ENCODE results near the gene CYP21A2. TPM values are rescaled to one million over a fixed set of nuclear protein-coding genes. Genes with fewer than 3 reads are reported as not detected.
"Not testable (repeated sequence)": the region's sequence is repeated elsewhere in the genome, so short reads cannot be mapped to it uniquely, and the experiment has no call there.

CYP21A2 gene
- total and polyA plus RNA-seq, 4 donors, result 1.7 to 29.7 (median 18.3) TPM

DNA sequence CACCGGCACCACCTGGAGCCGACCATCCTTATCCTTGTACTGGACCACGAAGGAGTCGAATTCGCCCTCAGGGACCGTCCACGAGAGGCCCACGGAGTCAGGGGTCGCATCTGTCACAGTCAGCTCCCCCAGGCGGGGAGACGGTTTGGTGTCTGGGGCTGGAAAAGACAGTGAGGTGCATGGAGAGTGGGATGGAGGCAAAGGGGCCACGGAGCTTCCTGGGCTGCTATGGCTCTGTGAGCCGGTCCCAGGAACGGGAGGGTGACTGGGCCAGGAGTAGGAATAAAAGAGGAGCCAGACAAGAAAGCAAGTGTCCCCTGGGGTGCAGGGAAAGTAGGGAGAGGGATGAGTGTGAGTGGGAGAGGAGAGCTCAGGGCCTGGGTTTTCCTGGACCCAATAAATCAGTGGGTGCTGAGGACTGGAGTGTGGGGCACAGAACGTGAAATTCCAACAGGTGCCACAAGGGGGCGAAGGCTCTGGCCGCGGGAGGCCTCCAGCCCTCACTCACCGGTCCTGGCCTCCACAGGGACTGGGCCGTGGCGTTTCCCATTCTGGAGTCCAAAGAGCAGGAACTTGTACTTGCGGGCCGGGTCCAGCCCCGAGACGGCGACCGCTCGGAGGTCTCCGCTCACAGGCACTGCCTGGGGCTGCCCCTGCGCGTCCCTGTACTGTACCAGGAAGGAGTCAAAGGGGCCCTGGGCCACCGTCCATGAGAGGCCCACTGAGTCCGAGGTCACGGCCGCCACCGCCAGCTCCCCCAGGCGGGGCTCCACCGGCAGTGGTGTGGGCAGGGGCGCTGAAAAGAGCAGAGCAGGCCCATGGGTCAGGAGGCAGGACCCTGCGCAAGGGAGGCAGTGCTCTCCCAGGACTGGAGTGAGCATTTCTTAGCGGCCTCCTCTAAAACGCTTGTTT lies 9.9 kb downstream of the CYP21A2 start:
- H3K4me3 ChIP-seq (ENCODE audit: low read depth in 1 of 3, low read length in 3 of 3), result no peak overlapping the region
- peaks cover 0 to 8% (median 1%) of the 10 kb centered on the region in 4 donors for H3K4me1 ChIP-seq (ENCODE audit: control insufficient read depth in 4 of 4, insufficient read depth in 4 of 4, low read length in 3 of 4)
- H3K9me3 ChIP-seq (ENCODE audit: control insufficient read depth in 4 of 4, low read length in 3 of 4), result no peaks in the 10 kb centered on the region
- H3K36me3 ChIP-seq (ENCODE audit: control insufficient read depth in 4 of 4, insufficient read depth in 3 of 4, low read depth in 1 of 4, low read length in 3 of 4), result no peaks in the 10 kb centered on the region
- TF ChIP-seq NR2F2 (IDR thresholded peaks at IDR 0.05) (peak; percentile 10), EGR1 (IDR thresholded peaks at IDR 0.05; ENCODE audit: low read depth in 2 of 2) (no peak), MAX (IDR thresholded peaks at IDR 0.05) (no peak), SP1 (IDR thresholded peaks at IDR 0.05) (peak; percentile 54), JUND (IDR thresholded peaks at IDR 0.05) (no peak), ZBTB33 (IDR thresholded peaks at IDR 0.05) (no peak), REST (IDR thresholded peaks at IDR 0.05) (no peak), YY1 (IDR thresholded peaks at IDR 0.05) (no peak), TAF1 (conservative IDR thresholded peaks at IDR 0.05) (no peak), RAD21 (IDR thresholded peaks at IDR 0.05) (peak; percentile 69 to 84), FOXA2 (IDR thresholded peaks at IDR 0.05) (no peak), ATF3 (IDR thresholded peaks at IDR 0.05) (no peak), HNF4G (IDR thresholded peaks at IDR 0.05) (peak; percentile 58), FOXA1 (IDR thresholded peaks at IDR 0.05) (no peak), CTCF (IDR thresholded peaks at IDR 0.05; ENCODE audit: low read depth, low read length, missing input control) (peak; percentile 76), HNF4A (conservative IDR thresholded peaks at IDR 0.05) (peak; percentile 73 to 86), RXRA (IDR thresholded peaks at IDR 0.05) (peak in 1 of 2 donors; percentile 40), GABPA (IDR thresholded peaks at IDR 0.05 in 1 of 2, conservative IDR thresholded peaks at IDR 0.05 in 1 of 2) (no peak)
- DNase-seq (ENCODE audit: low spot score), result peak; percentile 86
- WGBS, result 50% methylated on average over 42 of the region's 42 CpGs
- no peaks in the 10 kb centered on the region for H3K27me3 ChIP-seq (ENCODE audit: control insufficient read depth in 4 of 4, insufficient read depth in 4 of 4, low read length in 3 of 4)
- no peak overlapping the region for H3K9ac ChIP-seq (ENCODE audit: low read depth in 1 of 2, low read length in 2 of 2)
- peak overlapping the region in 1 of 2 donors; percentile 19 for H3K27ac ChIP-seq (ENCODE audit: low read depth in 1 of 2, low read length in 2 of 2)

DNA sequence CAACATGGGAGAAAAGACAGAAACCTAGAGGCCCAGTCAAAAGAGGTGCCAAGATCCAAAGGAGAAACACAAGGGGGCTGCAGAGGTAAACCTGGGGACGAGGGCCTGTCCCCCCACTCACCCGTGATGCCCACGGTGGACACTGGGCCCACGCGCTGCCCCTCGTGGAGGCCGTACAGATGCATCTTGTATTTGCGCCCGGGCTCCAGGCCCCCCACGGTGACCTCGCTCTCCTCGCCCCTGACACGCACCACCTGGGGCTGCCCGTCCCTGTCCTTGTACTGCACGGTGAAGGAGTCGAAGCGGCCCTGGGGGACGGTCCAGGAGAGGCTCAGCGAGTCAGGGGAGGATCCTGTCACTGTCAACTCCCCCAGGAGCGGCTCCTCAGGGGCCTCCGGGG lies 10.9 kb downstream of the CYP21A2 start:
- H3K4me3 ChIP-seq (ENCODE audit: low read depth in 1 of 3, low read length in 3 of 3); DNase-seq (ENCODE audit: low spot score); H3K36me3 ChIP-seq (ENCODE audit: control insufficient read depth in 4 of 4, insufficient read depth in 3 of 4, low read depth in 1 of 4, low read length in 3 of 4); H3K9me3 ChIP-seq (ENCODE audit: control insufficient read depth in 4 of 4, low read length in 3 of 4); H3K4me1 ChIP-seq (ENCODE audit: control insufficient read depth in 4 of 4, insufficient read depth in 4 of 4, low read length in 3 of 4); H3K27ac ChIP-seq (ENCODE audit: low read depth in 1 of 2, low read length in 2 of 2); H3K27me3 ChIP-seq (ENCODE audit: control insufficient read depth in 4 of 4, insufficient read depth in 4 of 4, low read length in 3 of 4); H3K9ac ChIP-seq (ENCODE audit: low read depth in 1 of 2, low read length in 2 of 2): not testable (repeated sequence)
- WGBS, result 95% methylated on average over 21 of the region's 21 CpGs

DNA sequence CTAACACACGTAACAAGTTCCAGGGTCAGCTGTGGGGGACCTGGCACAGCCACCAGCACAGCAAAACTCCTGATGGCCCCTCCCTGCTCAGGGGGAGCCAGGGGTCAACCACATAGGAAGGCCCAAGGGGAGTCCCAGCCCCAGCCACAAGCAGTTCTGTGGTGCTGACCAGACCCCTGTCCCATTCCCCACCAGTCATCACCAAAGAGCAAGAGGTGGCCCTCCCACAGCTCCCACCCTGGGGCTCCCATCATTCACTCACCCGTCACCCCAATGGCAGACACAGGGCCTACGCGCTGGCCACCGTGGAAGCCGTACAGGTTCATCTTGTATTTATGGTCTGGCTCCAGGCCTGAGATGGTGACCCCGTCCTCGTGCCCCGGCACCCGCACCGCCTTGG lies 11.5 kb downstream of the CYP21A2 start:
- not testable (repeated sequence) for H3K9ac ChIP-seq (ENCODE audit: low read depth in 1 of 2, low read length in 2 of 2); H3K4me3 ChIP-seq (ENCODE audit: low read depth in 1 of 3, low read length in 3 of 3); H3K4me1 ChIP-seq (ENCODE audit: control insufficient read depth in 4 of 4, insufficient read depth in 4 of 4, low read length in 3 of 4); H3K27me3 ChIP-seq (ENCODE audit: control insufficient read depth in 4 of 4, insufficient read depth in 4 of 4, low read length in 3 of 4); DNase-seq (ENCODE audit: low spot score); H3K36me3 ChIP-seq (ENCODE audit: control insufficient read depth in 4 of 4, insufficient read depth in 3 of 4, low read depth in 1 of 4, low read length in 3 of 4); H3K27ac ChIP-seq (ENCODE audit: low read depth in 1 of 2, low read length in 2 of 2); H3K9me3 ChIP-seq (ENCODE audit: control insufficient read depth in 4 of 4, low read length in 3 of 4)
- 89% methylated on average over 7 of the region's 11 CpGs for WGBS

Data from liver (tissue), 9 donors.